ENCODE measurements around the gene ZBTB42.

GRCh38 chr14:104805941-104806624, 5.2 kb downstream of the ZBTB42 start:
- TF ChIP-seq CTCF (IDR thresholded peaks at IDR 0.05) (no peak), POLR2A (IDR thresholded peaks at IDR 0.05) (no peak)
